ENCODE results near the gene MAGEL2. TPM values are rescaled to one million over a fixed set of nuclear protein-coding genes. Genes with fewer than 3 reads are reported as not detected.

MAGEL2 gene
- total RNA-seq, 1 experiment from 2014 or later = 10.7 TPM

- ATAC-seq = no peak
- H3K4me1 Mint-ChIP-seq = no peaks in the 10 kb centered on the region
- no peak for TF ChIP-seq ATF1 (CRISPR knock-in tag; IDR thresholded peaks at IDR 0.05)
- no peak for TF ChIP-seq ZNF281 (CRISPR knock-in tag; IDR thresholded peaks at IDR 0.05)
- no peak for TF ChIP-seq CBFB (CRISPR knock-in tag; IDR thresholded peaks at IDR 0.05; ENCODE audit: low read depth)
- no peak for TF ChIP-seq SOX15 (CRISPR knock-in tag; IDR thresholded peaks at IDR 0.05)
- no peak for TF ChIP-seq ELF4 (CRISPR knock-in tag; IDR thresholded peaks at IDR 0.05; ENCODE audit: low read depth)
- TF ChIP-seq ZNF317 (CRISPR knock-in tag; IDR thresholded peaks at IDR 0.05; ENCODE audit: borderline replicate concordance, low read depth) = no peak
- TF ChIP-seq PRDM15 (CRISPR knock-in tag; IDR thresholded peaks at IDR 0.05) = no peak
- TF ChIP-seq, protein P1, sequence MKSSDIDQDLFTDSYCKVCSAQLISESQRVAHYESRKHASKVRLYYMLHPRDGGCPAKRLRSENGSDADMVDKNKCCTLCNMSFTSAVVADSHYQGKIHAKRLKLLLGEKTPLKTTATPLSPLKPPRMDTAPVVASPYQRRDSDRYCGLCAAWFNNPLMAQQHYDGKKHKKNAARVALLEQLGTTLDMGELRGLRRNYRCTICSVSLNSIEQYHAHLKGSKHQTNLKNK (CRISPR knock-in tag; IDR thresholded peaks at IDR 0.05) = no peak
- TF ChIP-seq HMGA2 (CRISPR knock-in tag; IDR thresholded peaks at IDR 0.05) = no peak
- TF ChIP-seq JUN (CRISPR knock-in tag; IDR thresholded peaks at IDR 0.05) = no peak
- TF ChIP-seq CREB1 (CRISPR knock-in tag; IDR thresholded peaks at IDR 0.05) = no peak
- TF ChIP-seq EMX1 (CRISPR knock-in tag; IDR thresholded peaks at IDR 0.05) = no peak
- TF ChIP-seq SMAD3 (CRISPR knock-in tag; IDR thresholded peaks at IDR 0.05; ENCODE audit: borderline replicate concordance) = no peak
- TF ChIP-seq, protein P2, sequence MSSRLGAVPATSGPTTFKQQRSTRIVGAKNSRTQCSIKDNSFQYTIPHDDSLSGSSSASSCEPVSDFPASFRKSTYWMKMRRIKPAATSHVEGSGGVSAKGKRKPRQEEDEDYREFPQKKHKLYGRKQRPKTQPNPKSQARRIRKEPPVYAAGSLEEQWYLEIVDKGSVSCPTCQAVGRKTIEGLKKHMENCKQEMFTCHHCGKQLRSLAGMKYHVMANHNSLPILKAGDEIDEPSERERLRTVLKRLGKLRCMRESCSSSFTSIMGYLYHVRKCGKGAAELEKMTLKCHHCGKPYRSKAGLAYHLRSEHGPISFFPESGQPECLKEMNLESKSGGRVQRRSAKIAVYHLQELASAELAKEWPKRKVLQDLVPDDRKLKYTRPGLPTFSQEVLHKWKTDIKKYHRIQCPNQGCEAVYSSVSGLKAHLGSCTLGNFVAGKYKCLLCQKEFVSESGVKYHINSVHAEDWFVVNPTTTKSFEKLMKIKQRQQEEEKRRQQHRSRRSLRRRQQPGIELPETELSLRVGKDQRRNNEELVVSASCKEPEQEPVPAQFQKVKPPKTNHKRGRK (CRISPR knock-in tag; IDR thresholded peaks at IDR 0.05; ENCODE audit: borderline replicate concordance) = no peak
- TF ChIP-seq IRF1 (CRISPR knock-in tag; IDR thresholded peaks at IDR 0.05) = no peak
- TF ChIP-seq ZNF219 (CRISPR knock-in tag; IDR thresholded peaks at IDR 0.05; ENCODE audit: borderline replicate concordance) = no peak
- TF ChIP-seq NR3C1 (CRISPR knock-in tag; conservative IDR thresholded peaks at IDR 0.05; ENCODE audit: low read depth) = no peak
- no peak for TF ChIP-seq ZNF138 (CRISPR knock-in tag; conservative IDR thresholded peaks at IDR 0.05)
- no peak for TF ChIP-seq GTF2I (CRISPR knock-in tag; conservative IDR thresholded peaks at IDR 0.05)
- peaks cover 64% of the 10 kb centered on the region for H3K9me3 Mint-ChIP-seq
- no peak for DNase-seq (ENCODE audit: low spot score)
- no peak overlapping the region for H3K27ac Mint-ChIP-seq
- no peak overlapping the region for H3K4me3 Mint-ChIP-seq
- peaks cover 26% of the 10 kb centered on the region for H3K36me3 Mint-ChIP-seq
- ChIA-PET CTCF (no interaction called here), POLR2A (no interaction called here)
- peaks cover 6% of the 10 kb centered on the region for H3K27me3 Mint-ChIP-seq (ENCODE audit: low read depth)
Measured at GRCh38 chr15:23606226-23606625, 41.4 kb downstream of the MAGEL2 start.
